Brain microvascular endothelial cell (primary cell): ENCODE results near the gene JAML.

ENCODE experiments used
- DNase-seq: peaks from one replicate; pipeline ENCODE4 v3.0.0-alpha.2; 2020
- H3K27ac ChIP-seq: fragments of 250-450 bp; sonication (Bioruptor Pico); 2 replicates; pipeline ENCODE4 v1.5.1; 2020; ENCODE audit warnings: mild to moderate bottlenecking, moderate library complexity
- H3K27me3 ChIP-seq: fragments of 250-450 bp; sonication (Bioruptor Pico); replicated peaks from 2 replicates; pipeline ENCODE4 v1.5.1; 2020; ENCODE audit warnings: mild to moderate bottlenecking
- H3K36me3 ChIP-seq: fragments of 250-450 bp; sonication (Bioruptor Pico); replicated peaks from 2 replicates; pipeline ENCODE4 v1.5.1; 2020; ENCODE audit warnings: mild to moderate bottlenecking
- H3K4me3 ChIP-seq: 2 replicates; pipeline ENCODE4 v1.5.1; 2011; ENCODE audit warnings: low read depth, mild to moderate bottlenecking, control low read depth, low read length, moderate library complexity
- CTCF ChIP-seq: IDR thresholded peaks from 2 replicates; pipeline ENCODE4 v1.5.1; 2011; ENCODE audit warnings: low read depth, mild to moderate bottlenecking, moderate library complexity, low read length, control low read depth, inconsistent platforms; ENCODE audit errors: missing control alignments
- in situ Hi-C: cut with HindIII; loops from 2 replicates; pipeline ENCODE4 v1.10.0; 2017; ENCODE audit warnings: low sequenced_read_pairs, low pct_ligation_motif_present

Gene JAML

GRCh38 chr11:118214210-118214914 is 10.4 kb downstream of the JAML start:
- H3K27ac ChIP-seq: no peak overlapping the region
- in situ Hi-C loops: no loop called here
- TF ChIP-seq CTCF: no peak
- H3K36me3 ChIP-seq: no peaks in the 10 kb centered on the region
- peaks cover 9% of the 10 kb centered on the region for H3K27me3 ChIP-seq
- H3K4me3 ChIP-seq: no peak overlapping the region
- no peak for DNase-seq

- peaks cover 9% of the 10 kb centered on the region for H3K27me3 ChIP-seq
- no peak for DNase-seq
- TF ChIP-seq CTCF: no peak
- H3K4me3 ChIP-seq: no peak overlapping the region
- in situ Hi-C loops: no loop called here
- no peaks in the 10 kb centered on the region for H3K36me3 ChIP-seq
- no peak overlapping the region for H3K27ac ChIP-seq
Observed at GRCh38 chr11:118213781-118214180, 11.0 kb downstream of the JAML start.

DNA sequence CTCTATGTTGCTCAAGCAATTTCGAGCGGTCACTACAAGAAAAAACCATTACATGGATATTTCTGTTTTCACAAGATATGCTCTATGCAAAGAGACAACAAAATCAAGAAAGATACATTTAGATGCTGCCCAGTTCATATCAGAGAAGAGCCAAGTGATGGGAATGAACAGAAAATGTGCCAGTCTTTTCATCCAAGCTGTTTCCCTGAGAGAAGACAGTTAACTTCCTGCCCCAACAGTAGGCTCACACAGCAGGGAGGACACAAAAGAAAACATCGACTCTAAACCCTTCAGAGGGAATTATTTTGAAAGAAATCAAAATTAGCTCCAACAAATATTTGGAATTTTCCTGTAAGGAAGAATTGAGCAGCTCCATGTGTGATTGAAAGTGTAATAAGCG is 11.6 kb downstream of the JAML start:
- no peak for DNase-seq
- Histone ChIP-seq H3K27me3 (peaks cover 9% of the 10 kb centered on the region), H3K36me3 (no peaks in the 10 kb centered on the region), H3K4me3 (no peak overlapping the region), H3K27ac (no peak overlapping the region)
- TF ChIP-seq CTCF: no peak
- in situ Hi-C loops: no loop called here

GRCh38 chr11:118212781-118213191 is 12.0 kb downstream of the JAML start:
- Histone ChIP-seq H3K36me3 (no peaks in the 10 kb centered on the region), H3K27ac (no peak overlapping the region), H3K4me3 (no peak overlapping the region), H3K27me3 (peaks cover 10% of the 10 kb centered on the region)
- in situ Hi-C loops: no loop called here
- no peak for TF ChIP-seq CTCF
- no peak for DNase-seq

DNA sequence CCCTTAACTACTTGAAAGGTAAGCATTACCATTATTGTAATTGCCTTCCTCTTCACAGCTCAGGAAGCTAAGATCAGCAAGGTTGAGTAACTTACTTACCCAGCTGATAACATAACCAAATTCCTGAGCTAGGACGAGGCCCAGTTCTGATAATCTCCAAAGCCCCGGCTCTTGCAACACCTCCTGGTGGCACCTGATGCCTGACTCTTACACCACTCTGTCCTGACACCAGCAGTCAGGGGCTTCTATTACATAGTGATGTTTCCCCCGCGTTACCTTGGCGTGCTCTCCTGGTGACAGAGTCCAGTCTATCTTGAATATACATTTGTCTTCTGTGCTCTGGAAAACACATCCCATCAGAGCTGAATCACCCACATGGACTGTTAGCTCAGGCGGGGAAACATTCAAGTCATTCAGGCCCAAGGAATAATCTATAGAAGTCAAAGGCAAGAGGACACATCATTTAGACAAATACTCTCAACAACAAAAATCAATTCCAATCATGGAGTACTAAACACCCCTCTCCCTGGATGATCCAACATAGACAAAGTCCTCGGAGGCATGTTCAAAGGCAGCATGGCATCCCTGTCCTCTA is 12.6 kb downstream of the JAML start:
- Histone ChIP-seq H3K27ac (no peak overlapping the region), H3K4me3 (no peak overlapping the region), H3K36me3 (no peaks in the 10 kb centered on the region), H3K27me3 (peaks cover 11% of the 10 kb centered on the region)
- no peak for DNase-seq
- in situ Hi-C loops: no loop called here
- no peak for TF ChIP-seq CTCF
